HG03342 (cell line): ENCODE results near the gene DNAJC21.

Source experiments
- ATAC-seq: cut with Tn5 transposase; IDR thresholded peaks from one replicate; pipeline ENCODE4 v1.9.1; 2021; ENCODE audit warnings: mild to moderate bottlenecking, moderate library complexity; ENCODE audit not compliant: unreplicated experiment

DNAJC21 gene

GRCh38 chr5:34977934-34978613 lies 48.7 kb downstream of the DNAJC21 start:
- peak; percentile 94 for ATAC-seq

DNA sequence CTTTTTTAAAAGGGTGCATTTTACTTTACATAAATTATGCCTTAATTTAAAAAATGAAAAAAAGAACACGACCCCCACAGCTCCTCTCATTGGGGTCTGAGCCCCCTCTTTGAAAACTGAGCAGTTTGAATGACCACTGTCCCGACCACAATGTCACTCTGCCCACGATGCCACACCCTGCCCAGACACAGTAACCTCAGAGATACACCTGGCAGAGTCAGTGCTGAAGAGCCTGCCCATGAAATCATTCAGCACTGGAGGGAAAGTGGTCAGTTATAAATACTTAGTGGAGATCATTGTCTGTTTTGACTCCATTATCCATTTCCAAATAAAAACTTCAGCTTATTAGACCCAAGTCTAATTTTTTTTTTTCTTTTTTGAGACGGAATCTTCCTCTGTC lies 49.3 kb downstream of the DNAJC21 start:
- no peak for ATAC-seq

- ATAC-seq = no peak
Observed at GRCh38 chr5:34982823-34983222, 53.5 kb downstream of the DNAJC21 start.

GRCh38 chr5:34986965-34987364 lies 57.6 kb downstream of the DNAJC21 start:
- ATAC-seq = no peak

- ATAC-seq = no peak
Observed at GRCh38 chr5:34991486-34992238, 62.3 kb downstream of the DNAJC21 start.

GRCh38 chr5:34993951-34994350 lies 64.6 kb downstream of the DNAJC21 start:
- ATAC-seq = no peak

DNA sequence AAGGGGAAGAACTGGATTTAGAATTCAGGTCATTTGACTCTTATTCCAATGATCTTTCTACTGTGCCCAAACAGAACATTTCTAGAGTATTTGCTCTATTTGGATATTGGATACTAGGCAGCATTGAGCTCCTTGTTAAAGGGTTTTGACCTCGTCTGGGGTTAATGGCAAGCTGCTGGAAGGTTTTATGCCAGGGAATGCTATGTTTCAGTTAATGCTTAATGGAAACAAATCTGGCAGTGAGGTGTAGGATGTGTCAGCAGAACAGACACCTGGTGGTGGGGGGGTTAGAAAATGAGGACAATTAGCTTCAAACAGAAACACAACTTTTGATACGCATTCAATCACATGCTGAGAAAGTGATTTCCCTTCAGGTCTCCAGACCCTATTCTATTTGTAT lies 66.9 kb downstream of the DNAJC21 start:
- no peak for ATAC-seq

DNA sequence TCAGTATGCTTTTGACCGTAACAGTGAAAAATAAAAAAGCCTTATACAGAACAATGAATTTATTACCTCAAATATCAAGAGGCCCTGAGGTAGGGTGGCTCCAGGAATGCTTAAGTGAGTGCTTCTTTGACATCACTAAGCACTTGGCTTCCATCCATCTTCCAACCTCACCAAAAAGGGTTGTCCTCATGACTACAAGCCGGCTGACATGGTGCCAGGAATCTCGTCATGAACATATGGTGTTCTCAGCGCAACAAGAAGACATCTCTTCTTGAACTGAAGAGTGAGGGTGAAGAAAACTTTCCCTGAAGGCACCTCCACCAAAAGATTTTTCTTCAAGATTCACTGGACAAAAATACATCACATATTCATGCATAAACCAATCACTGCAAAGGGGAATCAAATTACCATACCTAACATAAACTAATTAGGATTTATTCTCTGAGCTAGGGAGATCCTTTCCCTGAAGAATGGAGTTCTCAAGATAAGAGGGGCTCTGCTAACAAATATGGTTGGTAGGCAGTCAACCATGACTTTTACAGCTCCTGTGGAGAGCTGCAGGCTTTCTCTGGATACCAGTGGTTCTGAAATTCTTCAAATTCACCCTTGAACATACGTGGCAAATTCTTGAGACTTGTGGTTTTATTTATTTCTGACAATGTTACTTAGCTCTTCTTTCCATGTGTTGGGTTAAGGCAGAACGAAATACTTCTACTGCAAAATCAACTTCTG lies 68.9 kb downstream of the DNAJC21 start:
- no peak for ATAC-seq

- ATAC-seq = no peak
Observed at GRCh38 chr5:35001842-35002241, 72.5 kb downstream of the DNAJC21 start.

DNA sequence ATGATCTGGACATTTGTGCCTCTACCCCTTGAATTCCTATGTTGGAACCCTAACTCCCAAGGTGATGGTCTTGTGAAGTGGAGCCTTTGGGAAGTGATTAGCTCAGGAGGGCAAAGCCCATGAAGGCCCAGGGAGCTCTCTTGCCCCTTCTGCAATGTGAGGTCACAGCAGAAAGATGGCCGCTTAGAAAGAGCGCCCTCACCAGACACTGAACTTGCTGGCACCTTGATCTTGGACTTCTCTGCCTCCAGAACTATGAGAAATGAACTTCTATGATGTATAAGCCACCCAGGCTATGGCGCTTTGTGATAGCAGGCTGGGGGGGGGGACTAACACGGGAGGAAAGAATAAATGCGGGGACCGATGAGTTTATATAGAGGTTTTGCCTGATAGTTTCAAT lies 73.1 kb downstream of the DNAJC21 start:
- no peak for ATAC-seq

DNA sequence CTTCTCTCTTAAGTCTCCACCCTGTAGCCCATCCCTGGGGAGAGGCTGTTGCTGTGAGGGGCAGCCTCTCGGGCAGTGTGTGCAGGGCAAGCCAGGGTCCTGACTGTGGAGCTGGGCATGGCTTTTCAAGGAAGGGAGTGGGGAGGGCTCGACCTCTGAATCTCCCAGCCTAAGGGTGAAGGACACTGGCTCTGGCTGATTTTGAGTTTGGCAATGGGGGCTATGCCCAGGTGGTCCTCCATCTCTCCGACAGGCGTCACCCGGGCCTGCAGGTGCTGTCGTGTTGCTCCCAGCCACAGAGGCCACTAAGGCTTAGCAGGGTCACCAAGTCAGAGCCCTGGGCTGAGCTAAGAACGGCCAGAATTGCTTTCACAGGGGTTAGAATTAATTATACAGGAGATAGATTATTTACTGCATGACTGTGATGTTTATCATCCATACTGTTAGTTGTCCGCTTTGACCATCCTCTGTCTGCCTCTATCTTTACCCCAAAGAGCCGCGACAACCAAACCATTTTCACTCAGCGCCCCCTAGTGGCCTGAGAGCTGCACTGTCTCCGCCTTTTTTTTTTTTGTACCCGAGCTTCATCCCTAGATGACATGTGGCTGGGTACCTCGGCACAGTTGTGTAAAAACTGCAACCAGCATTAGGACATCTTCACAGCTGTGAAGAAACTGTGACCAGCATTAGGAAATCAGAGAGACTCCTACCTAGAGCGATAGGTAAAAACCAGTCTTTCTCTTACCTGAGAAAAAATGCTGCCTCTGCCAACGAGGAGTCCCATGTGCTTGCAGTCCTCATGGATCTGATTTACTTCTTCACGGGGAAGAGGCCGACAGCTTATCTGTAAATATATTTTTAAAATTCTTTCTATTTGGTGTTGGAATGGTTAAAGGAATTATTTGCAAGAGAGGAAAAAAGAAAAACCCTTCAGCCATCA lies 73.9 kb downstream of the DNAJC21 start:
- peak; percentile 63 for ATAC-seq

GRCh38 chr5:35004200-35004599 lies 74.8 kb downstream of the DNAJC21 start:
- ATAC-seq = no peak

- no peak for ATAC-seq
Observed at GRCh38 chr5:35004771-35005170, 75.4 kb downstream of the DNAJC21 start.
